GM19043 (cell line): ENCODE data around the gene WDFY2.
A peak's percentile ranks its signal among the peaks of the same experiment; 100 is the strongest.

Experiments
- ATAC-seq: cut with Tn5 transposase; IDR thresholded peaks from one replicate; pipeline ENCODE4 v1.9.1; 2021; ENCODE audit warnings: low read depth; ENCODE audit not compliant: unreplicated experiment

Gene WDFY2

DNA sequence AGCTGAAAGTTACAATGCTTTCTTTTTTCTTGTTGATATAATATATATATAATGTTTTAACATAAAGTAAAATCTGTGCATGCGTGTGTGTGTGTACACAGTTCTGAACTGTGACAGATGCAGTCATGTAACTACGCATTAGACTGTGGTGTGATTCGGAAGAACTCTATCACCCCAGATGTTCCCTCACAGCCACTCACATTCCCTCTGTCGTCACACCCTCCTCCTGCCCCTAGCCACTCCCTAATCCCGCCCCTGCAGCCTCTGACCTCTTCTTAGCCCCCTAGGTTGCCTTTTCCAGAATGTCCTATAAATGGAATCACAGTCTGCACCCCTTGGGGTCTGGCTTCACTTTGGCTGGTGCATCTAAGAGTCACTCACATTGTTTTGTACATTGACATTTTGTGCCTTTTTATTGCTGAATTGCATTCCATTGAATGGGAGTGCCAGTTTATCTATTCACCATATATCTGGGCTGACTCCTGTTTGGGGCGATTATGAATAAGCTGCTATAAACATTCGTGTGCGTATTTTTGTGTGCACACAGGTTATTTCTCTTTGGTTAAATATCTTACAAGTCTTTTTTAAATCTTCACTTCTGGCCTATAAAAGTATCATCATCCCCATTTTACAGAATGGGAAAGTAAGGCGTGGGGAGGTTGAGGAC lies 199.3 kb downstream of the WDFY2 start:
- no peak for ATAC-seq

DNA sequence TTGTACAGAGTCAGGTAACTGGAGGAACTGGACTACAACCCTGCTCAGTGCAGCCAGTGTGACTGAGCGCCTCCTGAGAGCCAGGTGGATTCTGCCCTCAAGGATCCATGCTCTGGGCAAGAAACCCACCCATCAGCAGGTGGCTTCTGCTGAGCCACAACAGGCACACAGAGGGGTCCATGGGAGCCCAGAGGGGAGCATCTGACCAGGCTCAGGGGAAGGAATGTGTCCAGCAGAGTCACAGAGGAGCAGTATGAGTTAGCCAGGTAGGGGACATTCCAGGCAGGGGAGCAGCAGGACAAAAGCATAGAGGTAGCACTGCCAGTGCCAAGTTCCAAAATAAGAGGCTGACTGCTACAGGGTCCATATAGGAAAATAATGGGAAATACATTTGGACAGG lies 199.8 kb downstream of the WDFY2 start:
- ATAC-seq: no peak

GRCh38 chr13:51785712-51786424 lies 201.6 kb downstream of the WDFY2 start:
- ATAC-seq: no peak

DNA sequence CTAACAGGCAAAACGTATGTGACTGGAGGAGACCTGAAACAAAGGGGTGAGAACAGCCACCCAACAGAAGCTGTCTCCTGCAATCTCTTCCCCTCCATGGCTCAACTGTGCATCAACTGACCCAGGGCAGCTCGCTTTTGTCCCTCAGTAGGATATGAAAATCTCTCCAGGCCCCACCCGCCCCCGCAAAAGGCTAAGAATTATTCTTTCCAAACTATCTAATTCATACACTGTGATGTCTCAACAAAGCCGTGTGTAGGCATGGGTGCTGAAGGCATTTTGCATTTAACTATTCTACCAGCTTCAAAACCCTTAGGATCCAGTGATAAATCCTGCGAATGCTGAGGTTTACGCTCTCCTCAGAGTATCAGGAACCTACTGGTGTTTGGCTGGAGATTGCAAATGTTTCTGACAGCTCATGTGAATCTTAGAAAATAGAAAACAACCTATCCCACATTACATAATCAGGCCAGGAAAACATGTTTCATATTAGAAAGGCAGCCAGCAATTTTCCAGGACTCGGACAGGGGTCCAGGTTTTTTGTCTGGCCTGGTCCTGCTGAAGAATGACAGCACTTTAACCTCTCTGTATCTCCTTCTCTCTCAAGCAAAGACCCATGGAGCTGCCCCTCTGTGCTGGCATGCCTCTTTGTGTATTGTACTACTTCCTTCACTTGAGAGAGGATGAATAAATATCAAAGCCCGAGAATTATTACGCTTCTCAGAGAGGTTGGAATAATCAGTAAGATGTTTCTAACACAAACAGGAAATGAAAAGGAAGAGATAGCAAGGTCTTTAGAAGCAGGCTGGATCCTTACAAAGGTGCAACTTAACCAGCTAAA lies 202.4 kb downstream of the WDFY2 start:
- ATAC-seq: no peak

DNA sequence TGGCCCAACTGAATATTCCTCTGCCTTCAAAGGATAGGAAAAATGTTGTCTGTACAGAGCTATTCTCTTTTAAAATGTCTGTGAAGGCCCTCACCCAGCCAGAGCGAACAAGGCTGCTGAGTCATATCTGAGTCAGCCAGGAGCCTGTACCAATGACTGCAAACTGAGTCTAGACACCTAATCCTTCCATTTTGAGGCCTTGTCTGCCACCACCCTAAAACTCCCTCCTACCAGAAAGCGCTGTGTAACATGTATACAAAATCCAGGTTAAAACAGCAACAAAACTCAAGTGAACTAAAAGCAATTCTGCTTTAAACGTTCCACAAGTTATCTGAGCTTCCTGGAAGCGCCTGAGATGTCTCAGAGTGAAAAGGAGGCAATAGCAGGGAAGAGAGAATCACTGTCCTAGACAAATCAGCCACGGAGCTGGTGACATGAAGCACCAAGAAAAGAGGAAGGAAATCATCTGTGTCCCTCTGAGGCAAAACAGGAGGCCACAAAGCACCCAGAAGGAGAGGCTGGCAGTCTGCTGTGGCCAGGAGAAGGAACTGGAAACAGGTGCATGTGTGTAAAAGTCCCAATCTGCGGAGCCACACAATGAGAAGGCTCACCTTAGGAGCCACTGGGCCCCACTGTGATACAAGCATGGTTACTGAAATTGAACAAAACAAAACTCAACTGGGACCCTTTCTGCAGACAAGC lies 209.5 kb downstream of the WDFY2 start:
- peak; percentile 69 for ATAC-seq

DNA sequence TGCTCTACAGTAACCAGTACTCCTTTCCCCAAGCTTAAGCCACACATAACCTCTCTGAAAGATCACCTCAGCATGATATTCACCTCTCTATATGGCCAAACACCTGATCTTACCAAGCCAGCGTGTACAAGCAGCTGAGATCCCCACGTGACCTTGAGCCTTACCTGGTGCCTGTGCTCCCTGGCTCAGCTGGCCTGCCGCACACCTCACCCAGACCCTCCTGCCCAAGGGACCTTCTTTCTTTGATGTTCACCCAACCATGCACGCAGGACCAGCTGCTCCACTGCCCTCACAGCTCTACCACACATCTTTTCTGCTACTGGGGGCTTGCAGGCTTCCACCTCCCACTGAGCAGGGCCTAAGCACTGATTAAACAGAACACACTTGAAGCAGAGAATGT lies 210.7 kb downstream of the WDFY2 start:
- ATAC-seq: no peak

DNA sequence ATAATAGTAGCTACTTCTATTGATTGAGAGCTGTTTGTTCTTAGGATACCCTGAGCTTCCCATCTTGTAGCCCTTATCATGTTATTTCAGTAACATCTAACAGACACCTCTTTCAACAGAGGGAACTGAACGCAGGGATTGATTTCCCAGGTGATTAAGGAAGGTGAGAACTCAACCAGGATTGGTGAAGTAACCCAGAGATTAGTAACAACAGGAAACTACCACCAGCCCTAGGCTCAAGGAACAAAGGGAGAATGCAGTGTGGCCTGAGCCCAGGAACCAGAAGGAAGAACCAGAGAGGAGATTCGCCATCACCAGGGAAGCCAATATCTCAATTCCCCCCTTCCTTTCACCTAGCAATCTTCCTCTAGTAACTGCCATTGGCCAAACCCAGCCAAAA lies 211.2 kb downstream of the WDFY2 start:
- ATAC-seq: no peak

DNA sequence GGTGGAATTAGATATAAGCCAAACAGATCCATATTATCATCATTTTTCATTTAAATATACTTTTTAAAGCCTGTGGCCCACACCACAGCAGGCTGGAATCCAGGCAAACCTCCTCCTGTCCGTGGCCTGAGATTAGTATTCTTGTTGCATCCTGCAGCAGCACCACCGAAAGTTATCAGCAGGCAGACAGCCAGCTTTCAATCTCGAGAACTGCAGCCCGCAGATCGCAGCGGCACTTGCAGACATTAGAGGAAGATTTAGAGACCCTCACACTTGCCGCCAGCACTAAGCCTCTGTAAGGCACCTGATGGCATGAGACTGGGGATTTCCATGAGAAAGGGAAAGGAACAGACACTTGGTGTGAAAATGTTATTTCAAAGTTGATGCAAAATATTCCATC lies 212.3 kb downstream of the WDFY2 start:
- no peak for ATAC-seq

- peak; percentile 43 for ATAC-seq
These were observed 213.6 kb downstream of the WDFY2 start for GRCh38 chr13:51797664-51798488.

DNA sequence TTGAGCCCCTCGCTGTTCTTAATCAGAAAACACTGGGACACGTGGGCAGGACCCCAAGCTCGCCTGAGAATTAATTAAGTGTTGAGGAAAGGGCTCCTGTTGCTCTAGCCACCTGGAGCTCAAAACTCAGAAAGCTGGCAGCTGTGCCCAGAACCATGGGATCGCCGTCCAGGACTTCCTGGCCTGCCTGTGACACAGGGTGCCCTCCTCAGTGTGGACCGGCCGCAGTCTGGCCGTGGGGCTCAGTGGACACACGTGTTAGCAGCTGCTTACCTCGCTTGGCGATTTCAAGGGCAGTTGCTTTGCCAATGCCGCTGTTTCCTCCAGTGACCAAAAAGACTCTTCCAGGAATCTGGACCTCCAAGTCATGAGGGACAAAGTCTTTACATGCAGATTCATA lies 215.0 kb downstream of the WDFY2 start:
- no peak for ATAC-seq

DNA sequence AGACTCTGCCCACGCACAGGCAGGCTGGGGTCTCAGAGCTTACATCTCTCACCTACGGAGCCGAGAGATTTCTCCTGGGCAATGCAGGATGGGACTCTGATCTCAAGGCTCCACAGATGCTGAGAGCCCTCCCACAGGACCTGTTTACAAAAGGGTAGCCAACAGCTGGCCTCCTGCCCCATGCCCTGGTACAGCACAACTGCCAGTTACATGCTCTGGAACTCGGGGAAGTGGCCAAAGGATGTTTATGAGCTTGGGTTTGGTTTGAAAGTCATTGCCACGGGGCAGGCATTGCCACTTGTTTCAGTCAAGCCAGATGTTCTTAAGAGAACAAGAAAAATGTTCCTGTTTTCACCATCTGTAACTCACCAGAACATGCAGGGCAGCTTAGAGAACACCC lies 216.2 kb downstream of the WDFY2 start:
- ATAC-seq: no peak

DNA sequence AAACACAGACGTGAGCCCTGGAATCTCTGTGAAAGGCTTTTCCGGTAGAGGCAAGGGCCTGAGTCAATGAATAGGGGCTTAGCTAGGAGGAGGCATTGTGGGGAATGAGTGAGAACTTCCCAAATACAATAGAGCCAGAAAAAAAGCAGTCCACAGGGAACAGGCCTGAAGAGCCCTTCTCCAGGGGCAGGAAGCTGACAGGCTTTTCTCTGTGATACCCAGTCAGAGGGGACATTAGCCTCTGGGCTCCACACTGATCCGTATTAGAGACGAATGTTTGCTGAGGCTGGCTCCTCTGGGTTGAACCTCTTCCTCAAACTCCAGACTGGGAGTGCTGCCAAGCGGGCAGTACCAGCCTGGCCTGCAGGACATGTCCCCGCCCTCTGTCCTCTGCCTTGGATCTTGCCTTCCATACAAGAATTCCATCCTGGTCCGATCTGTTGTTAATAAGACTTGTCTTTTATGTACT lies 217.4 kb downstream of the WDFY2 start:
- no peak for ATAC-seq

DNA sequence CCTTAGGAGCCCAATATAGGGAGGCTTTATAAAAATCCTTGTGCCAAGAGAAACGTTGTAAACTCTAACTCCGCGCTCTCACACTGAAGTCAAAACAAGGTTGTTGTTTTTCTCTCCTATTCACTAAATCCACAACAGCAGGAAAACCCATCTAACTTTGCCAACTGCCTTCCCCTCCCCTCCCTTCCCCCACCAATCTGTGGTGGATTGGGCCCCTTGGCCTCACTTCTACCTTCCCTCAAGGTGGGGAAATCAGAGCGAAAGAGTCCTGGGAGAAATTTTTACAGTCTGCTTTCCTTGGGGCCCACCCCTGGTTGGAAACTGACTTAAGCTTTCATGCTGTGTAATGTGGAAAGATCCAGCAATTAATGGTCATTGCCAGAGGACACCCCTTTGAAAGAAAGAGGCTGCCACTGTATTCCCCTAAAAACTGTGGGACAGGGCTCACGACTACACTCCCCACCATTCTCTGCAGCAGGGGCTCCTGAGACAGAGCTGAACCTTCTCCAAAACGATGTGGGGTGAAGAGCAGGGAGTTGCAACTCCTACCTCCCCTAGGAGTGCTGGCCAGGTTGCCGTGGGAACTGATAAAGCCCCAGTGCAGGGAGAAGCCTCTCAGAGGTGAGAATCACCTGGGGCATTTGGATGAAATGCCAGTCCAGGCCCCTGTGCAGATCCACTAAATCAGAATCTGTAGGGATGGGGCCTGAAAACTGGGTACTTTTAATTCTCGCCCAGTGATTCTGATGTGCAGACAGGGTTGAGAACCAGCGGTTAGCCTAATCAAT lies 218.6 kb downstream of the WDFY2 start:
- ATAC-seq: no peak

GRCh38 chr13:51803422-51804294 lies 219.4 kb downstream of the WDFY2 start, which contains the start of gene DHRS12:
TSS of gene DHRS12 (minus strand) at chr13:51804163. CDS start at chr13:51799659, 4,504 bp downstream.
- ATAC-seq: peak; percentile 84

DNA sequence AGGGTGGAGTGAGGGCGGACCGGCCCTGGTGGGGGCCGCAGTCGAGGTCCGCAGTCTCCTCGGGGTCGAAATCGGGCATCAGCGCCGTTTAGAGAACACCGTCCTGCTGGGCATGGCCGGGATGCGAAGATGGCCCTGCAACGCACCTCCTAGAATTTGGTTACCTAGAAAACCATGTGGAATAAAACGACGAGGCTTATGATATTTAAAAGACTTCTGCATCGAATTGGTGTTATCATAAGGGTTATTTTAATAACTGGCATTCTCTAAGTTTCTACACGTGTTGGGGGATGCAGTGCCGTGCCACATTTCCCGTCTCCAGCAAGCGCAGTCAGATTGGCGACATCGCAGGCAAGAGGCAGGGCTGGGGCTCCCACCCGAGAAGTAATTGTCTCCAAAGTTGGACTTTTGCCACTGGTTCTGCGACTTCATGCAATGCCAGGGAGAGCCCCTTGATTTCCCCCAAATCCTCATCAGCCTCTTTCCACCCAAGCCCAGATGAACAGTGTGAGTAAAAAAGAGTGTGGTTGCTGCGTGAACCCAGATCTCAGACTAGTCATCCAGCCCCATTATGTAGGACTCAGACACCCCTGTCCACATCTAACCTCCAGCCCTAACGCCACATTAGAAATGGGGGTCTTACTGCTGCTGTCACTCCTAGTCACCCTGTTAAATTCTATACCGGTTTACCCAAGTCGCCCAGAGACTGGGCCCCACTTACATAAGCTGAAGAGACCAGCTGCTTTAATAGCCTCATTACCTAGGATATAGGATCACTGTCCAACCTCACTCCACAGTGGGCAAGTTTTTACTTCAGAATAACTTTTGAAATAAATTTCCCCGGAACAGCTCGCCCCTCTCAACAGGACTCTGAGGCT lies 220.3 kb downstream of the WDFY2 start:
- ATAC-seq: no peak

DNA sequence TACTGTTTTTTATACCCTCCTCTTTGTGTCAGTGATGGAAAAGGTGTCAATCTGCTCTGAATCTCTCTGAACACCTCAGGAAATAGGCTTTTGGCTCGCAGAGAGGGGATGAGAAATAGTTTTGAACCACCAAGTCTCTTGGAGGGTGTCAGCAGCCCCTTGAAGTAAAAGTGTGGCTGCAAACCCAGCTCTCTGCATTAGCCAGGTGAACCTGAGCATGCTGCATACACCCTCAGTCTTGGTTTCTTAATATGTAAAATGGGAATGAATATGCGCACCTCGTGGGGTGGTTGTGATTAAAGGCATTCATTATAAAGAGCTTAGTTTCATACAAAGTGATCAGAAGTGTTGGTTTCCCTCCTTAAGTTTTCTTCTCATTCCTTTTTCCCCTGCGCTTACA lies 221.1 kb downstream of the WDFY2 start:
- ATAC-seq: no peak

DNA sequence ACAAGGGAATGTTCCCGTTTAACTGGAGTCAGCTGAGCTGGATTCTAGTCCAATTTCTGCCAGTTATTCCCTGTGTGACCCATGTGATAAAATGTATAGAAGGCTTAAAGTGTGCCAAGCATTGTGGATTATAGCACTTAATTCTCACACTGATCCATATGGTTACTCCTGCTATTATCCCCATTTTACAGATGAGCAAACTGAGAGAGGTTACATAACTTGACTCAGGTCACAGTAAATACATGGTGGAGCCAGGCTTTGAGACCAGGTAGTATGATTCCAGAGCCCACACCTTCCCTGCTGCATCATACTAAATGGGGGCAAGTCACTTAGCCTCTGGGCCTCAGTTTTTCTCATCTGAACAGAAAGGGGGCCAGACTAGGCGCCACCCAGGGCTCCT lies 221.7 kb downstream of the WDFY2 start:
- ATAC-seq: no peak
